GM20000 (cell line): ENCODE measurements around the gene MROH2A.

Source experiments
- DNase-seq: peaks from one replicate; pipeline ENCODE4 v3.0.0; 2012; ENCODE audit warnings: low spot score
- CTCF ChIP-seq: IDR thresholded peaks from 2 replicates; pipeline ENCODE4 v1.5.1; 2012; ENCODE audit warnings: mild to moderate bottlenecking, control low read depth; ENCODE audit errors: extremely low read depth, missing control alignments

The MROH2A gene

GRCh38 chr2:233835230-233836186 lies 57.4 kb downstream of the MROH2A start:
- no peak for TF ChIP-seq CTCF
- DNase-seq: no peak

- DNase-seq: no peak
- no peak for TF ChIP-seq CTCF
These were observed 58.2 kb downstream of the MROH2A start for GRCh38 chr2:233836359-233836758.

- DNase-seq: no peak
- TF ChIP-seq CTCF: no peak
These were observed 59.6 kb downstream of the MROH2A start for GRCh38 chr2:233837694-233838229.

- TF ChIP-seq CTCF: no peak
- no peak for DNase-seq
These were observed 60.1 kb downstream of the MROH2A start for GRCh38 chr2:233838251-233838650.

- DNase-seq: no peak
- no peak for TF ChIP-seq CTCF
These were observed 60.8 kb downstream of the MROH2A start for GRCh38 chr2:233838726-233839446.

- TF ChIP-seq CTCF: no peak
- no peak for DNase-seq
These were observed 61.3 kb downstream of the MROH2A start for GRCh38 chr2:233839447-233839820.

- no peak for DNase-seq
- TF ChIP-seq CTCF: no peak
These were observed 62.4 kb downstream of the MROH2A start for GRCh38 chr2:233840520-233840919.
